Fibroblast of lung (primary cell): ENCODE data around the gene CALY.

Experiments
- EZH2 ChIP-seq: IDR thresholded peaks from 2 replicates; pipeline ENCODE4 v1.5.1; 2012; ENCODE audit warnings: low read length, control low read depth, mild to moderate bottlenecking; ENCODE audit errors: missing control alignments
- TF ChIP-seq, protein P1 (sequence below), 2 donors: IDR thresholded peaks in 1 of 2; conservative IDR thresholded peaks in 1 of 2; 1 replicate in 1 of 2; 2 replicates in 1 of 2; pipeline ENCODE4 v1.5.1; 2011 to 2012; ENCODE audit warnings: low read length in 2 of 2, control low read depth in 1 of 2, inconsistent platforms in 1 of 2, low read depth in 1 of 2, mild to moderate bottlenecking in 1 of 2

DNA sequence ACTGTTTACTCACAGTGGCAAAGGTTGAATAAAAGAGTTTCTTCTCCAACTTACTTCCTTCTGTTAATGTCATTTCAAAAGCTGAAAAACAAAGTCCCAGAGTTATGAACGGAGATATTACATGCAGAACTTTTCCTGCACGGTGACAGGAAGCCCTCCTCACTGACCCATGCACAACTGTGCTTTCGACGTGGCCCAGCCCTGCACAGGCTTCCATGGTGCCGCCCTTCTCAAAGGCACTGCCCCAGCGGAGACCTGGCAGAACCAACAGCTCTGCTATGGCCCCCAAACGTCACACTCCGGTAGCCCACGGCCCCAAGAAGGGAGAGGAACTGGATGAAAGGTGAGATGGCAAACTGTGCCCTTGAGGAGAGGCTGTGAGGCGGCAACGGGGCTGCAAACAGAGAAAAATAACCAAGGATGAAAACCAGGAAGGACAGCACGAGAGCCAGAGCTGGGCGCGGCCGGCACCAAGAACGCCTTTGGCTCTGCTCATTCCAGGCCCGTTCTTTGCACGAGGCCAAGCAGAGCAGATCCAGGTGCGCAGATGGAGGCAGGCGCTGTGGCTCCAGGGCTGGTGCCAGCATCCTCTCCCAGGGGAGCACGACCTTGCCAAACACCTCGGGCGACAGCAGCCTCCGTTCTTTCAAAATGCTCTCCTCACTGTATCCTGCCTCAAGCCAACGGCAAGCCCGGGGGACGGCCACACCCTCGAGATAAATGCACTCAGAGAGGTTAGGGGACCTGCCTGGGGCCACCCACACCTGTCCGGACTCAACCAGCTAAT, 28.1 kb upstream of the CALY start:
- TF ChIP-seq, protein P1, sequence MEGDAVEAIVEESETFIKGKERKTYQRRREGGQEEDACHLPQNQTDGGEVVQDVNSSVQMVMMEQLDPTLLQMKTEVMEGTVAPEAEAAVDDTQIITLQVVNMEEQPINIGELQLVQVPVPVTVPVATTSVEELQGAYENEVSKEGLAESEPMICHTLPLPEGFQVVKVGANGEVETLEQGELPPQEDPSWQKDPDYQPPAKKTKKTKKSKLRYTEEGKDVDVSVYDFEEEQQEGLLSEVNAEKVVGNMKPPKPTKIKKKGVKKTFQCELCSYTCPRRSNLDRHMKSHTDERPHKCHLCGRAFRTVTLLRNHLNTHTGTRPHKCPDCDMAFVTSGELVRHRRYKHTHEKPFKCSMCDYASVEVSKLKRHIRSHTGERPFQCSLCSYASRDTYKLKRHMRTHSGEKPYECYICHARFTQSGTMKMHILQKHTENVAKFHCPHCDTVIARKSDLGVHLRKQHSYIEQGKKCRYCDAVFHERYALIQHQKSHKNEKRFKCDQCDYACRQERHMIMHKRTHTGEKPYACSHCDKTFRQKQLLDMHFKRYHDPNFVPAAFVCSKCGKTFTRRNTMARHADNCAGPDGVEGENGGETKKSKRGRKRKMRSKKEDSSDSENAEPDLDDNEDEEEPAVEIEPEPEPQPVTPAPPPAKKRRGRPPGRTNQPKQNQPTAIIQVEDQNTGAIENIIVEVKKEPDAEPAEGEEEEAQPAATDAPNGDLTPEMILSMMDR (conservative IDR thresholded peaks at IDR 0.05 in 1 of 2, IDR thresholded peaks at IDR 0.05 in 1 of 2; ENCODE audit: low read depth in 1 of 2, low read length in 2 of 2) = no peak
- no peak for TF ChIP-seq EZH2
